Epithelial cell of esophagus (primary cell): ENCODE data around the gene PPARG.

ENCODE experiments used
- DNase-seq: peaks from one replicate; pipeline ENCODE4 v3.0.0; 2010; ENCODE audit warnings: low read depth
- H3K4me3 ChIP-seq: 2 replicates; pipeline ENCODE4 v1.5.1; 2011; ENCODE audit warnings: mild to moderate bottlenecking, low read length, control low read depth
- CTCF ChIP-seq: IDR thresholded peaks from 2 replicates; pipeline ENCODE4 v1.5.1; 2011; ENCODE audit warnings: low read depth, mild to moderate bottlenecking, low read length, control low read depth, inconsistent platforms; ENCODE audit not compliant: insufficient read depth; ENCODE audit errors: missing control alignments

Gene PPARG

DNA sequence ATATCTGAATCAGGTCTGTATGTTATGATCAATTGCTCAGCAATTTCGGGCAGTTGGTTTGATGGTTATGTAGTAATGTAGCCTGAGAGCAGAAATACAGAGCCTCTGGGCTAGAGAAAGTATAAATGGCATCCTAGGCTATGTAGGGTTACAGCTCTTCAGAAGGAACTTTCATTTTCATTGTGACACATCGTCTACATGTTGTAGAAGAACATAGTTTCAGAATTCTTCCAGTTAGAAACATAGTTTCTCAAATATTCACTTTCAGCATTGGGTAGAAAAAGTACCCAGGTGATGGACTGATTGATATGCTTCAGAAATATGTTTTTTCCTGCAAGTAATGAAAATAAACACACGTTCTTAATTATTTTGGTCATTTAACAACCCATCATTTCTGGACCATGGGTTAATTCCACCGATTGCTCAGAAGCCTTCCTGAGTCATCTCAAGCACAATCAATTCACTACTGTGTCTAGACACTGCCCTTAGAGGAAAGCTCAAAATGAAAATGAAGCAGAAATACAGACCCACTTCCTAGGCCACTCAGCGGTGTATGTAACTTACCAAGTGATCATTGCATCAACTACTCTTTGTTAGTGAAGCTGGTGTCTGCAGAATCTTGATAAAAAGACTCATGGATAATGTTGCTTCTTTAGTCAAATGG, 106.6 kb downstream of the PPARG start:
- DNase-seq = no peak
- TF ChIP-seq CTCF = no peak
- H3K4me3 ChIP-seq = no peak overlapping the region

DNA sequence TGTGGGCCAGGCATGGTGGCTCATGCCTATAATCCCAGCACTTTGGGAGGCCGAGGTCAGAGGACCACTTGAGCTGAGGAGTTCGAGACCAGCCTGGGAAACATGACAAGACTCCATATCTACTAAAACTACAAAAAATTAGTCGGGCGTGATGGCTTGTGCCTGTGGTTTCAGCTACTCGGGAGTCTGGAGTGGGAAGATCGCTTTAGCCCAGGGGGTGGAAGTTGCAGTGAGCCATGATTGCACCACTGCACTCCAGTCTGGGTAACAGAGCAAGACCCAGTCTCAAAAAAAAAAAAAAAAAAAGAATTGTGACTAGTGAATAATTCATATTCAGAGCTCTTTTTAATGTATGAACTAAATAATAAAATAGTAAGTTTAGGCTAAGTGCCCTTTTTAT, 107.6 kb downstream of the PPARG start:
- no peak for DNase-seq
- TF ChIP-seq CTCF = no peak

DNA sequence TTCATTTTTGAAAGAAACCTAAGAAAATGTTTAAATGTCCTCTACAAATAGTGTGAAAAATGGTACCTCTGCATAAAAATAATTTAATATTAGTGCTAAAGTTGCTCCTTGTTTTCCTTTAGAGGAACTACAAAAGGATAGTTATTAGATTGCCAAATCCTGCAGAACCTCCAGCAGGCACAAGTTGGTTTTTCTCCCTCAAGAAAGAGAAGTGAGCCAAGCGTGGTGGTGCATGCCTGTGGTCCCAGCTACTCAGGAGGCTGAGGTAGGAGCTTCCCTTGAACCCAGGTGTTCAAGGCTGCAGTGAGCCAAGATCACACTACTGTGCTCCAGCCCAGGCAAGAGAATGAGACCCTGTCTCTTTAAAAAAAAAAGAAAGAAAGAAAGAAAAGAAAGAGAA, 110.4 kb downstream of the PPARG start:
- no peak for TF ChIP-seq CTCF
- H3K4me3 ChIP-seq = no peak overlapping the region
- DNase-seq = no peak

More for the DNA sequence above, 107.6 kb downstream of the PPARG start:
- H3K4me3 ChIP-seq = no peak overlapping the region

- peak; percentile 39 for DNase-seq
- no peak overlapping the region for H3K4me3 ChIP-seq
- TF ChIP-seq CTCF = no peak
These were observed 111.8 kb downstream of the PPARG start for GRCh38 chr3:12400616-12401194.

GRCh38 chr3:12401208-12401607, 112.3 kb downstream of the PPARG start:
- DNase-seq = no peak
- no peak for TF ChIP-seq CTCF
- no peak overlapping the region for H3K4me3 ChIP-seq

- peak; percentile 49 for DNase-seq
- no peak overlapping the region for H3K4me3 ChIP-seq
- TF ChIP-seq CTCF = no peak
These were observed 116.8 kb downstream of the PPARG start for GRCh38 chr3:12405432-12406272.
